Smooth muscle cell (in vitro differentiated cells): ENCODE results near the gene MET. TPM values are rescaled to one million over a fixed set of nuclear protein-coding genes. Genes with fewer than 3 reads are reported as not detected.

Experiments
- DNase-seq: peaks from one replicate; lab custom pipeline; 2025; ENCODE audit not compliant: unreplicated experiment; lab: John Stamatoyannopoulos, UW
- H2AFZ ChIP-seq: fragments of 200-600 bp; sonication (generic); 2 replicates; pipeline ENCODE4 v1.6.0; 2016; ENCODE audit warnings: antibody characterized with exemption, low read depth, mild to moderate bottlenecking
- H3F3A ChIP-seq: fragments of 200-600 bp; sonication (generic); 2 replicates; pipeline ENCODE4 v1.6.0; 2017; ENCODE audit warnings: antibody characterized with exemption, low read depth
- H3K27ac ChIP-seq: fragments of 200-600 bp; sonication (generic); 2 replicates; pipeline ENCODE4 v1.5.1; 2016; ENCODE audit warnings: low read depth, mild to moderate bottlenecking
- H3K27me3 ChIP-seq: fragments of 200-600 bp; sonication (generic); 2 replicates; pipeline ENCODE4 v1.6.1; 2016; ENCODE audit warnings: low read depth, mild to moderate bottlenecking
- H3K36me3 ChIP-seq: fragments of 200-600 bp; sonication (generic); 2 replicates; pipeline ENCODE4 v1.5.1; 2016; ENCODE audit warnings: low read depth
- H3K4me1 ChIP-seq: fragments of 200-600 bp; sonication (generic); 2 replicates; pipeline ENCODE4 v1.5.1; 2016; ENCODE audit warnings: low read depth
- H3K4me2 ChIP-seq: fragments of 200-600 bp; sonication (generic); 2 replicates; pipeline ENCODE4 v1.6.0; 2016; ENCODE audit warnings: mild to moderate bottlenecking
- H3K4me3 ChIP-seq: fragments of 200-600 bp; sonication (generic); 2 replicates; pipeline ENCODE4 v1.5.1; 2016; ENCODE audit warnings: mild to moderate bottlenecking
- H3K79me2 ChIP-seq: fragments of 200-600 bp; sonication (generic); 2 replicates; pipeline ENCODE4 v1.6.0; 2016; ENCODE audit warnings: low read depth, mild to moderate bottlenecking
- H3K9ac ChIP-seq: fragments of 200-600 bp; sonication (generic); 2 replicates; pipeline ENCODE4 v1.6.0; 2016; ENCODE audit warnings: low read depth
- H3K9me3 ChIP-seq: fragments of 200-600 bp; sonication (generic); replicated peaks from 2 replicates; pipeline ENCODE4 v1.5.1; 2016; ENCODE audit warnings: low read depth
- H4K20me1 ChIP-seq: fragments of 200-600 bp; sonication (generic); 2 replicates; pipeline ENCODE4 v1.6.0; 2016; ENCODE audit warnings: low read depth
- WGBS: methylation state at CpG from one replicate; pipeline ENCODE4 v1.1.7; 2016; ENCODE audit warnings: low lambda C conversion rate; 5-methylcytosine and 5-hydroxymethylcytosine counted together
- polyA plus RNA-seq: library from polyadenylated mRNA; unstranded; fragments of >200 nt; fragmentation: Nextera tagmentation; extraction: Ambion mirVana; gene quantifications from 2 replicates; pipeline ENCODE4 v1.2.1, GENCODE V29; 2016
- total RNA-seq: library from RNA; depleted of rRNA; stranded (reverse); fragments of >200 nt; gene quantifications from 2 replicates; pipeline ENCODE4 v1.2.3, GENCODE V29; 2014
- TF ChIP-seq, protein P1 (sequence below): fragments of 200-600 bp; sonication (generic); IDR thresholded peaks from 2 replicates; pipeline ENCODE4 v1.5.1; 2017; ENCODE audit warnings: borderline replicate concordance, mild to moderate bottlenecking, antibody characterized with exemption; ENCODE audit not compliant: insufficient read depth, poor library complexity, severe bottlenecking

MET gene
- total and polyA plus RNA-seq, 2 experiments from 2014 or later: 1.2 to 12.0 TPM

- no peaks in the 10 kb centered on the region for H3K9me3 ChIP-seq
- H3K27me3 ChIP-seq: no peaks in the 10 kb centered on the region
- no peaks in the 10 kb centered on the region for H3K36me3 ChIP-seq
- no peak overlapping the region for H3K4me3 ChIP-seq
- H4K20me1 ChIP-seq: no peaks in the 10 kb centered on the region
- WGBS: 45% methylated on average over 7 of the region's 7 CpGs
- no peaks in the 10 kb centered on the region for H3K79me2 ChIP-seq
- peaks cover 9% of the 10 kb centered on the region for H3F3A ChIP-seq
- H2AFZ ChIP-seq: no peak overlapping the region
- H3K27ac ChIP-seq: no peak overlapping the region
- H3K4me1 ChIP-seq: peaks cover 21% of the 10 kb centered on the region
- TF ChIP-seq, protein P1, sequence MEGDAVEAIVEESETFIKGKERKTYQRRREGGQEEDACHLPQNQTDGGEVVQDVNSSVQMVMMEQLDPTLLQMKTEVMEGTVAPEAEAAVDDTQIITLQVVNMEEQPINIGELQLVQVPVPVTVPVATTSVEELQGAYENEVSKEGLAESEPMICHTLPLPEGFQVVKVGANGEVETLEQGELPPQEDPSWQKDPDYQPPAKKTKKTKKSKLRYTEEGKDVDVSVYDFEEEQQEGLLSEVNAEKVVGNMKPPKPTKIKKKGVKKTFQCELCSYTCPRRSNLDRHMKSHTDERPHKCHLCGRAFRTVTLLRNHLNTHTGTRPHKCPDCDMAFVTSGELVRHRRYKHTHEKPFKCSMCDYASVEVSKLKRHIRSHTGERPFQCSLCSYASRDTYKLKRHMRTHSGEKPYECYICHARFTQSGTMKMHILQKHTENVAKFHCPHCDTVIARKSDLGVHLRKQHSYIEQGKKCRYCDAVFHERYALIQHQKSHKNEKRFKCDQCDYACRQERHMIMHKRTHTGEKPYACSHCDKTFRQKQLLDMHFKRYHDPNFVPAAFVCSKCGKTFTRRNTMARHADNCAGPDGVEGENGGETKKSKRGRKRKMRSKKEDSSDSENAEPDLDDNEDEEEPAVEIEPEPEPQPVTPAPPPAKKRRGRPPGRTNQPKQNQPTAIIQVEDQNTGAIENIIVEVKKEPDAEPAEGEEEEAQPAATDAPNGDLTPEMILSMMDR: no peak
- no peak for DNase-seq
- H3K9ac ChIP-seq: no peak overlapping the region
- H3K4me2 ChIP-seq: no peak overlapping the region
Measured at GRCh38 chr7:116805100-116805544, 133.1 kb downstream of the MET start.

GRCh38 chr7:116806046-116806944 lies 134.3 kb downstream of the MET start:
- no peaks in the 10 kb centered on the region for H3K36me3 ChIP-seq
- H3F3A ChIP-seq: peaks cover 9% of the 10 kb centered on the region
- TF ChIP-seq, protein P1: no peak
- no peaks in the 10 kb centered on the region for H3K9me3 ChIP-seq
- no peaks in the 10 kb centered on the region for H3K27me3 ChIP-seq
- peaks cover 19% of the 10 kb centered on the region for H3K4me1 ChIP-seq
- H3K9ac ChIP-seq: no peak overlapping the region
- H3K4me3 ChIP-seq: no peak overlapping the region
- no peaks in the 10 kb centered on the region for H3K79me2 ChIP-seq
- no peaks in the 10 kb centered on the region for H4K20me1 ChIP-seq
- no peak overlapping the region for H3K4me2 ChIP-seq
- 93% methylated on average over 7 of the region's 7 CpGs for WGBS
- DNase-seq: no peak
- no peak overlapping the region for H2AFZ ChIP-seq
- H3K27ac ChIP-seq: no peak overlapping the region

DNA sequence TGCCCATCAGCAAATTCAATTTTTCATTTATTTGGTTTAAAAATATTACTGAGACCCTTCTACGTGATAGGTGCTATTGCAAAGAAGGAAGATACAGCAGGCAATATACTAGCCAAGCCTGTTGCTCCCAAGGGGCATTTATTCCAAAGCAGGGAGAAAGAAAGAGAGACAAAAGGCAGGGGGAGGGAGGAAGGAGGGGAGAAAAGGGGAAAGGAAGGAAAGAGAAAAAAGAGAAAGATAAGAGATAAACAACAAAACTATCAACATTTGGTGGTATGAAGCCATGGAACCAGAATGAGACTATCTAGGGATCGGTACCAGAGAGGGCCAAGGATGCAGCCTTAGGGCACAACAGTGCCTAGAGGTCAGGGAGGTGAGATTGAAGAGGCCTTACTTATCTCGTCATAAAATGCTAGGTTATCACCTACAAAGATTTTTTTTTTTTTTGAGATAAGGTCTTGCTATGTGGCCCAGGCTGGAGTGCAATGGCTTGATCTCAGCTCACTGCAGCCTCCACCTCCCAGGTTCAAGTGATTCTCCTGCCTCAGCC lies 135.1 kb downstream of the MET start:
- H3K27ac ChIP-seq: no peak overlapping the region
- H3F3A ChIP-seq: peaks cover 9% of the 10 kb centered on the region
- no peak overlapping the region for H3K9ac ChIP-seq
- WGBS: 87% methylated on average over 3 of the region's 3 CpGs
- no peak overlapping the region for H3K4me3 ChIP-seq
- no peaks in the 10 kb centered on the region for H3K79me2 ChIP-seq
- H3K9me3 ChIP-seq: no peaks in the 10 kb centered on the region
- H3K27me3 ChIP-seq: no peaks in the 10 kb centered on the region
- H2AFZ ChIP-seq: no peak overlapping the region
- H3K4me2 ChIP-seq: no peak overlapping the region
- TF ChIP-seq, protein P1: no peak
- H3K36me3 ChIP-seq: no peaks in the 10 kb centered on the region
- no peak for DNase-seq
- peaks cover 14% of the 10 kb centered on the region for H3K4me1 ChIP-seq
- no peaks in the 10 kb centered on the region for H4K20me1 ChIP-seq
